ENCODE measurements around the gene ZNF3.

ZNF3 gene

GRCh38 chr7:100049441-100050291, 31.9 kb downstream of the ZNF3 start, which contains the start of gene ZSCAN21:
ZSCAN21 (plus strand) TSS chr7:100049774; CDS start chr7:100057007, 7,233 bp downstream.
- peak; percentile 95 for DNase-seq

- DNase-seq: no peak
Measured at GRCh38 chr7:100048680-100049079, 32.8 kb downstream of the ZNF3 start.

- DNase-seq: no peak
Measured at GRCh38 chr7:100044718-100045117, 36.8 kb downstream of the ZNF3 start.

- DNase-seq: no peak
Measured at GRCh38 chr7:100040575-100040974, 40.9 kb downstream of the ZNF3 start.

GRCh38 chr7:100038326-100038725, 43.2 kb downstream of the ZNF3 start:
- no peak for DNase-seq

GRCh38 chr7:100035876-100036275, 45.6 kb downstream of the ZNF3 start:
- no peak for DNase-seq

- DNase-seq: no peak
Measured at GRCh38 chr7:100034871-100035510, 46.5 kb downstream of the ZNF3 start.

- no peak for DNase-seq
Measured at GRCh38 chr7:100033526-100033925, 48.0 kb downstream of the ZNF3 start.

GRCh38 chr7:100029596-100029995, 51.9 kb downstream of the ZNF3 start:
- no peak for DNase-seq

GRCh38 chr7:100027197-100027596, 54.3 kb downstream of the ZNF3 start:
- no peak for DNase-seq

GRCh38 chr7:100024020-100024619, 57.4 kb downstream of the ZNF3 start:
- DNase-seq: no peak

- no peak for DNase-seq
Measured at GRCh38 chr7:100023526-100023925, 58.0 kb downstream of the ZNF3 start.

- DNase-seq: no peak
Measured at GRCh38 chr7:100022621-100023020, 58.9 kb downstream of the ZNF3 start.

- no peak for DNase-seq
Measured at GRCh38 chr7:100021297-100021696, 60.2 kb downstream of the ZNF3 start.
